GM21423 (cell line): ENCODE data around the gene C12orf76.
"Not testable (repeated sequence)": the region's sequence is repeated elsewhere in the genome, so short reads cannot be mapped to it uniquely, and the experiment has no call there.

Source experiments
- ATAC-seq: cut with Tn5 transposase; IDR thresholded peaks from one replicate; pipeline ENCODE4 v1.9.1; 2021; ENCODE audit warnings: mild to moderate bottlenecking, moderate library complexity; ENCODE audit not compliant: unreplicated experiment

C12orf76 gene

DNA sequence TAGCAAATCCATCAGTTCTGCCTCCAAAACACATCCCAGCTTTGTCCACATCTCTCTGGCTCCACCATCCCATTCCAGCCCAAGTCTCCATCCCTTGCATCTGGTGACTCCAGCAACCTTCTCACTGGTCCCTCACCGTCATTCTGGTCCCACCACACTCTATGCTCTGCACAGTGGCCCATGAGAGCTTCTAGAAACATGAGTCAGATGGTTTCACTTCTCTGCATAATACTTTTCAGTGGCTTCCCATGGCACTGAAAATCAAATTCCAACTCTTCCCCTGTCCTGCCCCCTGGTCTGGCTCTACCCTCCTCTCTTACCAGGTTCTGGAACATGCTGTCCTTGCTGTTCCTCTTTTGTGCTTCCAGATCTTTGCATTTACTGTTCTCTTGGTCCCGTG is 17.2 kb upstream of the C12orf76 start:
- ATAC-seq = no peak

DNA sequence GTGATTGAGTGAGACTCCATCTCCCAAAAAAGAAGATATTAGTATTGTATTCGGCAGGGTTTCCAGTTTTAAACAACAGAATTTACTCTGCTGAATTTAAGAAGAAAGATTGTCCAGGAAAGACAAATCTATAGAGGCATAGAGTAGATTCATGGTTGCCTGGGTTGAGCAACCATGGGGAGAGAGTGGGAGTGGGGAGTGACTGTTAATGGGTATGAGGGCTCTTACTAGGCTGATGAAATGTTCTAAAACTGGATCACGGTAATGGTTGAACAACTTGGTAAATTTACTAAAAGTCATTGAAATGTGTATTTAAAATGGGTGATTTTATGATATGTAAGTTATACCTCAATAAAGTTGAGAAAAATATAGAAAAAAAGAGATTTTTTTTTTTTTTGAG is 13.9 kb upstream of the C12orf76 start:
- ATAC-seq = no peak

DNA sequence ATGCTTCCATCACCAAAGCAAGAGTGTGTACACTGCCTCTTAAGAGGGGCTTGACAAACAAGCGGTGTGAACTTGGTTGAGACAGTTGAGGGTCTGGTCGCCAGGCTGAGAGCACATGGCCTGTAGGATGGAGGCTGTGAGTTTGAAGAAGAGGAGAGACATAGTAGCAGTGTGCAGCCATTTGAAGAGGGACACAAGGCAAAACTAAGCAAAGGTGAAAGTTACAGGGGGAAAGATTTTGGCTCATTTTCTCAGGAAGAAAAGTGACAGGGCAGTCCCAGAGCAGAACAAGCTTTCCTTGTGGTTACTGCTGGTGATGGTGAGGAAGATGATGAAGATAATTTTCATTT is 11.3 kb upstream of the C12orf76 start:
- ATAC-seq = no peak

DNA sequence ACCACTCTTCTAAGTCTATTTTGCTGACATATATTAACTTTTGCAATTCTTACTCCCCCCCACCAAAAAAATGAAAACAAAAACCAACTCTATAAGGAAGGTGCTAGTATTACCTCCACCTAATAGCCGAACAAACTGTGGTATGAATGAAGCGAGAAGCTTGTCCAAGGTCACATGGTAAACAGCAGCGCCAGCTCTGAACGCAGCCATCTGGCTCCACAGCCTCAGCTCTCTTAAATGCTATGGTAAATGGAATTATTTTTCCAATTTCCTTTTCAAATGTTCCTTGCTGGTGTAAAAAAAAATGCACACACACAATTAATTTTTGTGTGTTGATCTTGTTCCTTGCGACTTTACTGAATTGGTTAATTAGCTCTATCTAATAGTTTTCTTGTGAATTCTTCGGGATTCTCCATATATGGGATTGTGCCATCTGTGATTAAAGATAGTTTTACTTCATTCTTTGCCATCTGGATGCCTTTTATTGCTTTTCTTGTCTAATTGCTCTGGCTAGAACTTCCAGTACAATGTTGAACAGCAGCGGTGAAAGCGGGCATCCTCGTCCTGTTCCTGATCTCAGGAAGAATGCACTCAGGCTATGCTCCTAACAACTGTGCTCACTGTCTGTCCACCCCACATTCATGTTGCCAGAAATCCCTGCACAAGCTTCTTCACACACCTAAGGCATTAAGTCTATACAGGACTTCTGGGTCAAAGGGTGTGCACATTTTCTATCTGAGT is 10.7 kb upstream of the C12orf76 start:
- ATAC-seq = no peak

DNA sequence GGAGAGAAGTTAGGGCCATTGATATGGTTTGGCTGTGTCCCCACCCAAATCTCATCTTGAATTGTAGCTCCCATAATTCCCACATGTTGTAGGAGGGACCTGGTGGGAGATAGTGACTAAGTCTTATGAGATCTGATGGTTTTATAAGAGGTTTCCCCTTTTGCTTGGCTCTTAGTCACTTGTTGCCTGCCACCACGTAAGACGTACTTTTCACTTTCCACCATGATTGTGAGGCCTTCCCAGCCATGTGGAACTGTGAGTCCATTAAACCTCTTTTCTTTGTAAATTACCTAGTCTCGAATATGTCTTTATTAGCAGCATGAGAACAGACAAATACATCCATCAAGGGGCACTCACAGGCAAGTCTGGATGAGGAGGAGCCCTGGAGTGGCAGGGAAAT is 8.3 kb upstream of the C12orf76 start:
- ATAC-seq = not testable (repeated sequence)

DNA sequence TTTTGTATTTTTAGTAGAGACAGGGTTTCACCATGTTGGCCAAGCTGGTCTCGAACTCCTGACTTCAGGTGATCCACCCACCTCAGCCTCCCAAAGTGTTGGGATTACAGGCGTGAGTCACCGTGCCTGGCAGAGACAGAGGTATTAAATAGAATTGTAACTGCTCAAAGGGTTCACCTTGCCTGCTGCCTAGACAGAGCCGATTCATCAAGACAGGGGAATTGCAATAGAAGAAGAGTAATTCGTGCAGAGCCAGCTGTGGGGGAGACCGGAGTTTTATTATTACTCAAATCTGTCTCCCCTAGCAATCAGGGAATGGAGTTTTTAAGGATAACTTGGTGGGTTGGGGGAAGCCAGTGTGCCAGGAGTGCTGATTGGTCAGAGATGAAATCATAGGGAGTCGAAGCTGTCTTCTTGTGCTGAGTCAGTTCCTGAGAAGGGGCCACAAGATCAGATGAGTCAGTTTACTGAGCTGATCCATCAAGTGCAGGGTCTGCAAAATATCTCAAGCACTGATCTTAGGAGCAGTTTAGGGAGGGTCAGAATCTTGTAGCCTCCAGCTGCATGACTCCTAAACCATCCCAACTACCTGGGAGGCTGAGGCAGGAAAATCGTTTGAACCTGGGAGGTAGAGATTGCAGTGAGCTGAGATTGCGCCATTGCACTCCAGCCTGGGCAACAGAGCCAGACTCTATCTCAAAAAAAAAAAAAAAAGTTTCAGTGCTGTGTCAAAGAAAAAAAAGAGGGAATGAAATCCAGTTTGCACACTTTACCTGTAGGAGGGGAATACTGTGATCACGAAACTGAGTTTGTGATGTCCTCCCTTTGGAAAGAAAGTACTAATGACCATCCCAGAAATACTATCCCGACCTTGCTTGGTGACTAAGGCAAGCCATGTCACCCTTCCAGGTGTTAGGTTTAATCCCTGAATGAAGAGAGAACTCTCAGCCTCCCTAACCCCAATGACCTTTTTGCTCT is 7.3 kb upstream of the C12orf76 start:
- not testable (repeated sequence) for ATAC-seq

DNA sequence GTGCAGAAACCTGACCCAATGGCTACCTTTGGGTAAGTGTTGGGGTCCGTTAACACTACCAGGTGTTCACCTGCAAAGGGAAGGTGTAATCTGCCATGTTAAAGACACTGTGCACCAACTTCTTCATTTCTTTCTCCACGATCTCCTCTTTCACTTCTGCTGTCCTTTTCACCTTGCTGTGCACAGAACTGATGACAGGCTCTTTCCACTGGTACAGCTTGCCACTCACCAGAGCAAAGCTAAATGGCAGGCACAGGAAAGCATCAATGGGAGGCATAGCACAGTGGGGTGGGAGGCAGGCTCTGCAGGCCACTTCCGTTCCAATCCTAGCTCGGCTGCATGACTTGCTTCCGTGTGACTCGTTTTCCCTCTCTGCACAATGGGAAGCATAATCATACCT is 2.6 kb upstream of the C12orf76 start:
- no peak for ATAC-seq

DNA sequence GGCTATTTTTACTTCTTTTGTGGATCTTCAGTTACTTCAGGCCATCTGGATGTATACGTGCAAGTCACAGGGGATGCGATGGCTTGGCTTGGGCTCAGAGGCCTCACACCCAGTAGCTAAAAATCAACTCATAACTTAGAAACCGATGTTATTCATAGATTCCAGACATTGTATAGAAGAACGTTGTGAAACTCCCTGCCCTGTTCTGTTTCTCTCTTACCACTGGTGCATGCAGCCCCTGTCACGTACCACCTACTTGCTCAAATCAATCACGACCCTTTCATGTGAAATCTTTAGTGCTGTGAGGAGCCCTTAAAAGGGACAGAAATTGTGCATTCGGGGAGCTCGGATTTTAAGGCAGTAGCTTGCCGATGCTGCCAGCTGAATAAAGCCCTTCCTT is 1.3 kb upstream of the C12orf76 start:
- ATAC-seq = not testable (repeated sequence)

DNA sequence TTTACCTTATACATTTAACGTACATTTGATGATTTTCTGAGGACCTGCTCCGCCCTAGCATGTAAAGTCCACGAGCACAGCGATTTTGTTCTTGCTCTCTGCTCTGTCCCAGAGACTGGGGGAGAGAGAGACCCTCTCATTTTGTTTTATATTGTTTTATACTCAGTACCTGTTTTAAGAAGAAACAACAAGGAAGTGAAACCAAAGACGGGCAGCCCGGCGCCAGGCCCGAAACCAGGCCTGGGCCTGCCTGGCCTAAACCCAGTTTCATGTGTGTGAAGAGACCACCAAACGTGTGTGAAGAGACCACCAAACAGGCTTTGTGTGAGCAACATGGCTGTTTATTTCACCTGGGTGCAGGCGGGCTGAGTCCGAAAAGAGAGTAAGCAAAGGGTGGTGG is 712 bp upstream of the C12orf76 start:
- not testable (repeated sequence) for ATAC-seq

DNA sequence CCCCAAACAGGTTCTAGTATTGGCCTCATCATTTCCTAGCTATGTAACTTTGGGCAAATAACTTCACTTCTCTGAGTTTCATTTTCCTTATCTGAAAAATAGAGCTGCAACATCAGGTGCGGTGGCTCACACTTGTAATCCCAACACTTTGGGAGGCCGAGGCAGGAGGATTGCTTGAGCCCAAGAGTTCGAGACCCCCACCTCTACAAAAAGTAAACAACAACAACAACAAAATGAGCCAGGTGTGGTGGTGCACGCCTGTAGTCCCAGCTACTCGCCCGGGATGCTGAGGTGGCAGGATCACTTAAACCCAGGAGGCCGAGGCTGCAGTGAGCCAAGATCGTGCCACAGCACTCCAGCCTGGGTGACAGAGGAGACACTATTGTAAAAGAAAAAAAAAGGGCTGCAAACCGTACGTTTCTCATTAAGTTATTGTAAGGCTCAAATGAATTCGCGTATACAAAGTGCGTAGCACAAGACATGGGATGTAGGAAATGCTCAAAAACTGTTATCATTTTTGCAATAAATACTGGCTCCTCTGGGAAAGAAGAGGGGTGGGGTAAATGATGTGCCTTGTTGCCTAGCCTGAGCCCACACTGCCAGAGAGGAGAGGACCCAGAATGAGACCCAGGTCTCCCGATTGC is 903 bp downstream of the C12orf76 start:
- no peak for ATAC-seq

DNA sequence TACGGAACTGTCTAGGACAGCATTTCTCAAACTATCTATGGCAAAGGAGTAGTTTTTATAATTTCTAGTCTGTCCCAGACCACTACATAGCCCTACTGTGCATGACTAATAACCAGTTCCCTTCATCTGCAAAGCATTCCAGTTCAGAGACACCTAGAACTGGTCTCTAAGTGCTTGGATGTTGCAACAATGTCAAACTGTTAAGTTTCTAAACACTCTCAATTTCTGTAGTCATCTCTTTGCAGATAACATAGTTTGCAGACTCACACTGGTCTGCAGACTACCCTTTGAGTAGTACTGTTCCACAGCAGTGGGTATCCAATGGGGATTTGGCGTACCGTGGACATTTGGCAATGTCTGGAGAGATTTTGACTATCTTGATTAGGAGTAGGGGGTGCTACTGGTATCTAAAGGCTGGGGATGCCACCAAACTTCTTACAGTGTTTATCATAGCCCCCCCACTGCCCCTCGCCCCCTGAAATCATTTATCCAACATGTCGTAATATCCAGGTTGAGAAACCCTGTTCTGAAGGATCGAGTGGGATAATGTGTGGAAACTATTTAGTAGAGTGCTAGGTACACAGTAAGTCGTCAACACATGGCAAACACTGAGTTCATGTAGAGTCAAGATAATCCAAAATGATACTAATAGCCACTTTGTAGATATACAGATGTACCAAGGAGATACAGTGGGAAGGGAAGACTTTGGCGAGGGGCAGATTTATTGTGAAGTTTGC is 1.7 kb downstream of the C12orf76 start:
- ATAC-seq = no peak

DNA sequence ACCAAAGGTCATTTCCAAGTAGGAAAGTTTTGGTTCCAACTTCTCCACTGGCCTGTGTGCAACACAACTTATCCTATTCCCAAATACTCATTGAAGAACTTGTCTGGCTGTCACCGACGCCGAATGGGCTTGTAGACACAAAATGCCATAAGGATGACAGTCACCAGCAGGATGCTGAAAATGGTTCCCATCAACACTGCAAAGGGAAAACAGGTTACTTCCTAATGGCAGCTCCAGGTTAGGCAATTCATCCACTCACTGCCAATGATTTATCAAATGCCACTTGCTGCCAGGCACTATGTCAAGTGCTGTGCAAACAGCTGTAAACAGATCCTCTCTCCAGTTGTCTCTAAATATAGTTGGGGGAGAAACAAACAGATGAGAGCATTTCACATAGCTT is 6.1 kb downstream of the C12orf76 start:
- no peak for ATAC-seq

DNA sequence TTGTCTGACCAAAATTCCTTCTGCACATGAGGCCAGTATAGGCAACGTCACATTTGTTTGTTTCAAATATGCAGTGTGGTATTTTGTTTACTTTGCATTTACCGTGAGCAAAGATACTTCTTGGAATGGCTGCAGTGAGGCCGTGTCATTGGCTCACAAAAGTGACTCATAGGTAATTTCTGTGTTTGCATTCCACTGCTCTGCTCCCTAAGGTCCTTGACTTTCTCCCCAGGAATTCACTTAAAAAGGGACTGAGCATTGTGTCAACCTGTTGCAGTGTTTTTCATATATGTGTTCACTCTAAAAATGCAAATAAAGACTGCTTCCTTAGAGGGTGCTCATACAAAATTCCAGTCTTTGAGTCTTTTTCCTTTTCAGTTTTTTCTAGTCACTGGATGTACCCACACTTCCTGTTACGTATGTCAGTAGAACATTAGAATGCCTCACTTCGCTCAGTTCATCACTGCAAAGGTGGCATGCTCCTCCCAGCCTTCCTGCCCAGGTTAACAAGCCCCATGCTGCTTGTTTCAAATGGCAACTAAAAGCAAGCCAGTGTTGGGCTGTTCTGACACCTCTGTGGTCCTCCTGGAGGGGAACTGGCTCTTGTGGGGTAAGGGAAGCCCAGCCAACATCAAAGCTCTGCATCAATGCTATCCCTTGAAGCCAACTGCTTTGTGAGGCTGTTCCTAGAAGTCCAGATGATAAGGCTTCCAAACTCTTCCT is 9.1 kb downstream of the C12orf76 start:
- no peak for ATAC-seq

DNA sequence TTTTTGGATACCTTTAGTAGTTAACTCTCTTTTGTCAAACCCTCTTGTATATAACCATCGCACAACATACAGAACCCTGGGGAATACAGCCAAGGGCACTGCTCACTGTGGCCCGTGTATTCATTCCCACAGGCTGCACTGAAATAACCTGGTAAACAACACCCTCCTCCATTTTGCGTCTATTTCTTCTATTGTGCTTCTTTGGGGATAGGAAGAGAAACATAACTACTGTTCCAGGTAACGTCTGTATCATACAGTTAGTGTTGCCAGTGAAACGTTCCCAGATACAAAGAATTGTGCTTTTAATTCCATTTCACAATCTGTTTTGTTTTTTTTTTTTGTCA is 9.6 kb downstream of the C12orf76 start:
- no peak for ATAC-seq

DNA sequence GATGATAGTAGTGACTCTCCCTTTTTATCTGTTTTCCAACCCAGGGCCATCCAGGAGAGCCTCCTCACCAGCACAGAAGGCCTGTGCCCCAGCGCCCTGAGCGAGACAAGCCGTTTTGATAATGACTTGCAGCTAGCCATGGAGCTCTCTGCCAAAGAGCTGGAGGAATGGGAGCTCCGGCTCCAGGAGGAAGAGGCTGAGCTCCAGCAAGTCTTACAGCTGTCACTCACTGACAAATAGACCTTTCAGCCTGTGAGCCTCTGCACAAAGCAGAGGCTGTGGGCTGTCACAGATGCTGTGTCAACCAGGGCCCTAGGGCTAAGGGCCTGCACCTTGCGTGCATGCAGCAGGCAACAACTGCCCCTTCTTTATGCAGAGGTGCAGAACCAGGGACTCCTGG is 11.0 kb downstream of the C12orf76 start:
- ATAC-seq = no peak

DNA sequence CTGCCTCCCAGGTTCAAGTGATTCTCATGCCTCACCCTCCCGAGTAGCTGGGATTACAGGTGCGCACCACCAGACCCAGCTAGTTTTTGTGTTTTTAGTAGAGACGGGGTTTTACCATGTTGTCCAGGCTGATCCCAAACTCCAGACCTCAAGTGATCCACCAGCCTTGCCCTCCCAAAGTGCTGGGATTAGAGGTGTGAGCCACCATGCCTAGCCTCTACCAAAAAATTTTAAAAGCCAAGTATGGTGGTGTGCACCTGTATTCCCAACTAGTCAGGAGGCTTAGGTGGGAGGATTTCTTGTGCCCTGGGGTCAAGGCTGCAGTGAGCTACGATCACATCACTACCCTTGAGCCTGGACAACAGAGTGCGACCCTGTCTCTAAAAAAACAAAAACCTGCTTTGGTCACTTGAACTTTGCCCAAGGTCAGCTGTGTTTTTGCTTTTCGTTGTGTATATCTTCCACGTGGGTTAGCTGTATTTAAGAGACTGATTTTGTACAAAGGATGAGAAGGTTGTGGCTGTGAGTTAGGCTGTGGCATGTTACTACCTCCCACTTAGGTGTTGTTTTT is 12.7 kb downstream of the C12orf76 start:
- ATAC-seq = no peak

DNA sequence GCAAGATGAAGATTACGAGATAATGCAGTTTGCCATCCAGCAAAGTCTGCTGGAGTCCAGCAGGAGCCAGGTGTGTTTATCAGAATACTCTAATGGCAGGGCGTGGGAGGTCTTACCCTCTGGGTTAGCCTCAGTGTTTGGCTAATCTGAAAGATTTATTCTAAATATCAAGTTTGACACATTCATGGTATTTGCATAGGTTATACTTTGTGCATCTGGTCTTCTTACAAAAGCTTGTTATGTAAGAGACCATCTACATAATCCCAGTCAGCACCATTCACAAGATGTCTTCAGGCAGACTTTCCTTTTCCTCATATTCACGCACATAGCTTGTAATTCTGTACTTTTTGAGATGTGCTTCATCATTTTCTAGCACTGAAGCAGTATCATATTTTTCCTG is 14.4 kb downstream of the C12orf76 start:
- no peak for ATAC-seq

DNA sequence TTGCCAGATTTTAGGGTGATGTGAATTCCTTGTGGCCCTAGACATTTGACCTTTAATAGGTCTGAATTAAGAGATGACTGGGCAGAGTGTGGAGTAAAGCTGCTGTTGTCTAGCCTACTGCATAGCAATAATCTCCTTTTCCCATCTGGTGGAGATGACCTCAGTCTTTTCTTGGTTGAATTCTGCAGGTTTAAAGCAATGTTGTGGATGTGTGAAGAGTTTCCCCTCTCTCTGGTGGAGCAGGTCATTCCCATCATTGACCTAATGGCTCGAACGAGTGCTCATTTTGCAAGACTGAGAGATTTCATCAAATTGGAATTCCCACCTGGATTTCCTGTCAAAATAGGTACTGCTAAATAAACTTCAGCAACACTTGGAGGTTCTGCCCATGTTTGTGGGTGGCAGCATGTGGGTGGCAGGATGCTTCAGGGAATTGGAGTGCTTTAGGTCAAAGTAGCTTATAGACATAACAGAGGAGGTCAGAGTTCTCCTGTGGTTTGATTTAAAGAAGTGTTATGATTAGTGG is 19.0 kb downstream of the C12orf76 start:
- no peak for ATAC-seq

DNA sequence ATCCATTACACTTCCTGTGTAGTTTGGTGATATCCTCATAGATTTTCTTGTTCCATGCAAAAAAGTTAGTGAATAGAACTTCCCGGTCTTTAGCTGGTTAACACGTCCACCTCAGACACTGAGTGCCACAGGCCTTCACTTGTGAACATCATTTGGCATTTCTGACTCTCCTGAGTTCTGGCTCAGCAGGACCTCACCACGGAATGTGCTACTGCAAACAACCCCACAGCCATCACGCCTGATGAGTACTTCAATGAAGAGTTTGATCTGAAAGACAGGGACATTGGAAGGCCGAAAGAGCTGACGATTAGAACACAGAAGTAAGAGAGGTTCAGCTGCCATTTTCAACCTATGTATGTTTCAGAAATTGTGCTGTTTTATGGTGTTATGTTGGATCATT is 20.0 kb downstream of the C12orf76 start:
- no peak for ATAC-seq

DNA sequence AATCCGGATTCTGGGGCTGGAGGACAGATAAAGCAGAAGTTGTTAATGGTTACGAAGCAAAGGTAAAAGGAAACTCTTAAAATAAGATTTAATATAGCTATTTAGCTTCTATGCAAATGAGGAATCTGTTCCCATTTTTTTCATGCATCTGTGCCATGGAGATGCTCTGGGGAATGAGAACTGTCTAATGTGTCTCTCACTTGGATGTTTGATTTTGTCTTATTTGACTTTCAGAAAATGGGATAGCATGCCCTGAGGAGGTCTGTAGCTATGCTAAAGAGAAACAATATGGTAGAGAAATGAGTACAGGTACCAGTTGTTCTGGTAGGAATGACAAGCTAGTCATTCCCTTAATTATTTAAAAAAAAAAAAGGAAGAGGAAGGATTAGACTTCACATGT is 24.3 kb downstream of the C12orf76 start:
- no peak for ATAC-seq
